Fibroblast of skin of abdomen (primary cell): ENCODE data around the gene NOP53.
"Not testable (repeated sequence)": the region's sequence is repeated elsewhere in the genome, so short reads cannot be mapped to it uniquely, and the experiment has no call there.

Source experiments
- DNase-seq: peaks from one replicate; pipeline ENCODE4 v3.0.0-alpha.2; 2013

Gene NOP53

DNA sequence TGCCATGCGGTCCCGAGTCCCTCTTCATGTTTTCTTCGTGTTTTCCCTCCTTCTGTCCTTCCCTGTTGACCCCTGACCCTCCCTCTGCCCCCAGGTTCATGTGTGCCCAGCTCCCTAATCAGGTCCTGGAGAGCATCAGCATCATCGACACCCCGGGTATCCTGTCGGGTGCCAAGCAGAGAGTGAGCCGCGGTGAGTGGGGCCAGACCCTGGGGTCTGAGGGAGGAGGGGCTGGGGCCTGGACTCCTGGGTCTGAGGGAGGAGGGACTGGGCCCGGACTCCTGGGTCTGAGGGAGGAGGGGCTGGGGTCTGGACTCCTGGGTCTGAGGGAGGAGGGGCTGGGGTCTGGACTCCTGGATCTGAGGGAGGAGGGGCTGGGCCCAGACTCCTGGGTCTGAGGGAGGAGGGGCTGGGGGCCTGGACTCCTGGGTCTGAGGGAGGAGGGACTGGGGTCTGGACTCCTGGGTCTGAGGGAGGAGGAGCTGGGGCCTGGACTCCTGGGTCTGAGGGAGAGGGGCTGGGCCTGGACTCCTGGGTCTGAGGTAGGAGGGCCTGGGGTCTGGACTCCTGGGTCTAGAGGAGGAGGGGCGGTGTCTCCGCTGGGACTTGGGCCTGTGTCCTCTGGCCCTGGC is 26.8 kb upstream of the NOP53 start:
- DNase-seq = not testable (repeated sequence)

DNA sequence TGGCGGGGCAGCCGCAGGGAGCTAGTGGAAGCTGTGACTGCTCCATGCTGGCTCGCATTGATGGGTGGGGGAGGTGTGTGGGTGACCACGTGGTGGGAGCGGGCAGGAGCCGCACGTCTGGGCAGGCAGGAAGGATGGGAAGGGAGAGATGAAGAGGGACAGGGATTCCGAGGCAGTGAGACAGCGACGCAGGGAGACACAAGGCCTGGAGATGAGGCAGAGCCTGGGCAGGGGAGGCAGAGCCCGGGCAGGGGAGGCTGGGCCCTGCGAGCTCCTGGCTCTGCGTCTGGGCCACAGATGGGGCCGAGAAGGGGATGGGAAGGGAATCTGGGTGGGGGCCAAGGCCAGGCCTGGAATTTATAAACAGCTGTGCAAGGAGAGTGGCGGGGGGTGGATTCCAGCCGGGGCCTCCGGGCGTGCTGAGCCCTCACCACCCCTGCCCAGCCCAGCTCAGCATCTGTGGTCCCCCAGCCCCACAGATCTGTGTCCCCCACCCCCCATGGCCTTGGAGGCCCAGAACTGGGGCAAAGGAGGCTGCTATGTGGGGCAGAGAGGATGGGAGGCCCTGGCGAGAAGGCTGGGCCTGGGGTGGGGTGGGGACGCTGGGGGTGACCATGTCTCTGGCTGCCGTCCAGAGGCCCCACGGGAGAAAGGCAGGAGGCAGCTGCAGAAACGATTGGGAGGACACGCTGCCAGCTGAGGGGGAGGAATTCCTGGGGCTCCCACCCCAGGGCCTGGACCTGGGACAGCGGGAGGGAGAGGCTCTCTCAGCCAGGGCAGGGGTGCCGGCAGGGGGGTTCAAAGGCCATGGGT is 26.1 kb upstream of the NOP53 start:
- DNase-seq = peak; percentile 100

GRCh38 chr19:47720669-47721422 is 24.5 kb upstream of the NOP53 start:
- no peak for DNase-seq

DNA sequence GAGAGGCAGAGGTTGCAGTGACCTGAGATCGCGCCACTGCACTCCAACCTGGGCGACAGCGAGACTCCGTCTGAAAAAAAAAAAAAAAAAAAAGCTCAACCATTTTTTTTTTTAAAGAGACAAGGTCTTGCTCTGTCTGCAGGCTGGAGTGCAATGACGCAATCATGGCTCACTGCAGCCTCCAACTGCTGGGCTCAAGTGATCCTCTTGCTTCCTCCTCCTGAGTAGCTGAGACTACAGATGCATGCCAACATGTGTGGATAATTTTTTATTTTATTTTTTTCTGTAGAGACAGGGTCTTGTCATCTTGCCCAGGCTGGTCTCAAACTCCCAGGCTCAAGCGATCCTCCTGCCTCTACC is 21.8 kb upstream of the NOP53 start:
- peak; percentile 93 for DNase-seq

GRCh38 chr19:47725759-47726401 is 19.5 kb upstream of the NOP53 start:
- no peak for DNase-seq

DNA sequence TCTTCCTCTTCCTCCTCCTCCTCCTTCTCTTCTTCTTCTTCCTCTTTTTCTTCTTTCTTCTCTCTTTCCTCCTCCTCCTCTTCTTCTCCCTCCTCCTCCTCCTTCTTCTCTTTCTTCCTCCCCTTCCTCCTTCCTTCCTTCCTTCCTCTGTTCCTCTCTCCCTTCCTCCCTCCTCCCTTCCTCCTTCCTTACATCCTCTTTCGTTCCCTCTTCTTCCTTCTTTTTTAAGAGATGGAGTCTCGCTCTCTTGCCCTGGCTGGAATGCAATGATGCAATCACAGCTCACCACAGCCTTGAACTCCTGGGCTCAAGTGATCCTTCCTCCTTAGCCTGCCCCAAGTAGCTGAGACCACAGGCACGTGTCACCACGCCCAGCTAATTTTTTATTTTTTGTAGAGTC is 18.9 kb upstream of the NOP53 start:
- peak; percentile 73 for DNase-seq

DNA sequence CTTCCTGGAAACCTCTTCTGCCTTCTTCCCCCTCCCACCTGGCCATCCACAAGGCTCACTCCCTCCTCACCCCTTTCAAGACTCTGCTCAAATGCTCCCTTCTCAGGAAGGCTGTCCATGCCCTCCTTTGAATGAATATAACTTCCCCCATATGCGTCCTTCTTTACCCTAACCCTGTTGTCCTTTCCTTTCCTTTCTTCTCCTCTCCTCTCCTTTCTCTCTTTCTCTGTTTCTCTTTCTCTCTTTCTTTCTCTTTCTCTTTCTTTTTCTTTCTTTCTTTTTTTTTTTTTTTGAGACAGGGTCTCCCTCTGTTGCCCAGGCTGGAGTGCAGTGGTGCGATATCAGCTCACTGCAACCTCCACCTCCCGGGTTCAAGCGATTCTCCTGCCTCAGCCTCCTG is 17.1 kb upstream of the NOP53 start:
- DNase-seq = not testable (repeated sequence)

DNA sequence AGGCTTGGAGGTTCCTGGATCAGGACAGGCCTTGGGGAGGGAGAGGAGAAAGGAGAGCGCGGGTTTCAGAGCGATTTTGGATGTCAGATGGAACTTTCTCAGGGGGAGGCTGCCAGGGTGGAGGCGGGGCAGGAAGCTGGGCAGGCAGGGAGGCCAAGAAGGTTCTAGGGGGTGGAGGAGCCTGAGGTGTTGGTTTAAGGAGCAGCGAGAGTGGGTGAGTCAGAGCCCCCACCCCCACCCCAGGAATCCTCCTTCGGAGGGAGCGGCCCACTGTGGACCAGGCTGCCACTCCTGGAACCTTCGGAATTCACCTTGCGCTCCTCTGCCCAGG is 15.9 kb upstream of the NOP53 start:
- DNase-seq = peak; percentile 89

- no peak for DNase-seq
Observed at GRCh38 chr19:47729799-47730520, 15.4 kb upstream of the NOP53 start.

DNA sequence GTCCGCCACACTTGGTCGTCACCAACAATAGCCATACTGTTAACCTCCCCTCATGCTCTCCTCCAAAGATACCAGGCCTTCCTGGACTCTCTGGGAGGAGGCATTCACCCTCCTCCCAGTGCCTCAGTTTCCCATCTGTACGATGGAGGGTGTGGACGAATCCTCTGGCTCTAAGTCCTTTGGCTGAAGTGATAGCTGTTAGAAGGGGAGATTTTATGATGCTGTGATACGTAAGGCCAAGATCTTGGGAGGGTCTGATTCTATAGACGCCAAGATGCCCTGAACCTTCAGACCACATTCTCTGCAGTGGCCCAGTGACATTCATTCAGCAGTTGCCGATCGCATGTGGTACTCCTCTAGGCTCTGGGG is 14.8 kb upstream of the NOP53 start:
- DNase-seq = no peak

DNA sequence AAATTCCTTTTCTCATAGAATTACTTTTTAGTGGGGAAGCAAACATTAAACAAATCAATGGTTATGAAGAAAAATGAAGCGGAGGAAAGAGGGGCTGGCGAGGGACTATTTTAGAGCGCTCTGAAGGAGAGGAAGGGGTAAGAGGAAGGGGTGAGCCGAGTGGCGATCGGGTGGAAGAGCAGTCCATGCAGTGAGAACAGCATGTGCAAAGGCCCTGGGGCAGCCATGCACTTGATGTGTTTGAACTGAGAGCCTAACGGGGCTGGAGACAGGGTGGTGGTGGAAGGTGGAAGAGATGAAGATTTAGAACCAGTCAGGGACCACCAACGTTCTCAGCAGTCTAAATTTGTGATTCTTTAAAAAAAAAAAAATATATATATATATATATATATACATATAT is 14.4 kb upstream of the NOP53 start:
- DNase-seq = no peak

GRCh38 chr19:47735131-47735530 is 10.2 kb upstream of the NOP53 start:
- DNase-seq = no peak

DNA sequence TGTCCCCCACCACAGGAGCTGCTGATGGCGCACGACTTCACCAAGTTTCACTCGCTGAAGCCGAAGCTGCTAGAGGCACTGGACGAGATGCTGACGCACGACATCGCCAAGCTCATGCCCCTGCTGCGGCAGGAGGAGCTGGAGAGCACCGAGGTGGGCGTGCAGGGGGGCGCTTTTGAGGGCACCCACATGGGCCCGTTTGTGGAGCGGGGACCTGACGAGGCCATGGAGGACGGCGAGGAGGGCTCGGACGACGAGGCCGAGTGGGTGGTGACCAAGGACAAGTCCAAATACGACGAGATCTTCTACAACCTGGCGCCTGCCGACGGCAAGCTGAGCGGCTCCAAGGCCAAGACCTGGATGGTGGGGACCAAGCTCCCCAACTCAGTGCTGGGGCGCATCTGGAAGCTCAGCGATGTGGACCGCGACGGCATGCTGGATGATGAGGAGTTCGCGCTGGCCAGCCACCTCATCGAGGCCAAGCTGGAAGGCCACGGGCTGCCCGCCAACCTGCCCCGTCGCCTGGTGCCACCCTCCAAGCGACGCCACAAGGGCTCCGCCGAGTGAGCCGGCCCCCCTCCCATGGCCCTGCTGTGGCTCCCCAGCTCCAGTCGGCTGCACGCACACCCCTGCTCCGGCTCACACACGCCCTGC is 4.4 kb upstream of the NOP53 start:
- no peak for DNase-seq

- DNase-seq = no peak
Observed at GRCh38 chr19:47741544-47742140, 3.7 kb upstream of the NOP53 start.

DNA sequence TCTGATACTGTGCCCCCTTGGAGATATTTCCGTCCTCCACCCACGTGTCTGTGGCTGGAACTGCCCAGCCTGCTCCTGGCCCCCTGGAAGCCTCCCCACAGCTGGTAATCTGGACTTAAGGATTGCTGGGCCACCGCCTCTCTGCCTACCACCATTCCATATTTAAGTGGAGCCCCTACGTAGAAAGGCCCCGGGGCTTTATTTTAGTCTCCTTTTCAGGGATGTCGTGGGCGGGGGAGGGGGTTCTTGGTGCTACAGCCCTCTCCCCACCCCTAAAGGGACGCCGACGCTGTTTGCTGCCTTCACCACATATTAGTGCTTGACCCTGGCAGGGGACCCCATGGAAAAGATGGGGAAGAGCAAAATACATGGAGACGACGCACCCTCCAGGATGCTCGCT is 2.7 kb upstream of the NOP53 start:
- DNase-seq = peak; percentile 16

GRCh38 chr19:47746129-47746528 is 783 bp downstream of the NOP53 start:
- not testable (repeated sequence) for DNase-seq

DNA sequence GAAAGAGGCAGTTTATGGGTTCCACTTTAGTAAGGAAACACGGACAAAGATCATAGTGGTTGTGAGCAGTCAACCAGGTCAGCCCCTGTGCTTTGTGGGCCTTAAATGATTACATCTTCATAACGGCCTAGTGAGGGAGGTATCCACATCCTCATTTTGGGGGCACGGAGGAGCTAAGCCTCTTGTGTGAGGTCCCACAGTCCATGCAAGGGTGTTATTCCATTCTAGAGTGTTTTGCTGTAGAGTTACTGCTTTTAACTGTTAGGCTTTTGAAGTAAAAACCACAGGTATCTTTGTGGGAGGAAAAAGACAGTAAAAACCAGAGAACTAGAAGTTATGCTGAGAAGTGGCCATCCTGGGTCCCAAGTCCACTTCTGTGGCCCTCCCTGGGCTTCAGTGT is 4.0 kb downstream of the NOP53 start:
- DNase-seq = no peak

DNA sequence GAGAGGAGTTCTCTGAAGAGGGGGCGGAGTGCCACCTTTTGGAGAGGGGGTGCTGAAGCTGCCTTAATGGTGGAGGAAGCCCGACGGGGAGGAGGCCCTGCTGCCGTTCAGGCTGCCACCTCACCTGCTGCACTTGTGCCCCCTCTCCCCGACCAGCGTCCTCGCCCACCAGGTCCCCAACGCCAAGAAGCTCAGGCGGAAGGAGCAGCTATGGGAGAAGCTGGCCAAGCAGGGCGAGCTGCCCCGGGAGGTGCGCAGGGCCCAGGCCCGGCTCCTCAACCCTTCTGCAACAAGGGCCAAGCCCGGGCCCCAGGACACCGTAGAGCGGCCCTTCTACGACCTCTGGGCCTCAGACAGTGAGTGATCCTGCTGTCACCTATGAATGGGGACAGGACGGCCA is 5.4 kb downstream of the NOP53 start:
- DNase-seq = no peak

DNA sequence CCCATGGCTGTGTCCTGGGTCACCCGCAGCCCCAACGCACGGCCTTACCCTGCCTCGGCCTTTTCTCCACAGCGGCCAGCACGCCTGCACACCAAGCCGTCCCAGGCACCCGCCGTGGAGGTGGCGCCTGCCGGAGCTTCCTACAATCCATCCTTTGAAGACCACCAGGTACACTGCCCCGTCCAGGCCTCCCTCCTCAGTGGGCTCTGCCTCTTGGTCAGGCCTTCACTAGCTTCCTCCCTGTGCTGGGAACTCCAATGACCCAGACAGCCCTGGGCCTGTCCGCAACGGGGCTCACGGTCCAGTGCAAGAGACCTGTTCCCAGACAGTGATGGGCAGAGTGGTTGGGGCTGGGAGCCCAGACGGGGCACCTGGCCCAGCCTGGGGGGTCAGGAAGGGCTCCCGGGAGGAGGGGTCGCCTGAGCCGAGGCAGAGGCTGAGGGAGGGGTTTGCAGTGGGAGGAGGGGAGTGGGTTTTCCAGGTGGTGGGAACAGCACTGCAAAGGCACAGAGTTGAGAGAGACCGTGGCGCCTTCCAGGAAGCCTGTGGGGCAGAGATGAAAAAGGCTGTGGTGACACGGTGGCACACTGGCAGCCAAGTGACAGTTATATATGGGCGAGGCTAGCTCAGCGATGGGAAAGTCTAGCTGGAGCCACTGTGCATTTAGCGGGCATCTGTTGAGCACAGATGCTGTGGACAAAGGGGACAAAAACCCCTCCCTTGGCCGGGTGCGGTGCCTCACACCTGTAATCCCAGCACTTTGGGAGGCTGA is 7.3 kb downstream of the NOP53 start:
- no peak for DNase-seq

- no peak for DNase-seq
Observed at GRCh38 chr19:47754206-47755064, 9.1 kb downstream of the NOP53 start.
